Esophagus squamous epithelium (tissue), 5 donors: ENCODE results near the gene SLC7A8. TPM values are rescaled to one million over a fixed set of nuclear protein-coding genes. Genes with fewer than 3 reads are reported as not detected.

ENCODE experiments used
- DNase-seq: peaks from one replicate; lab custom pipeline; 2025; lab: John Stamatoyannopoulos, UW
- H3K27ac ChIP-seq, 4 donors: fragments of 200-600 bp; sonication (generic); one replicate each; pipeline ENCODE4 v1.5.1; 2016 to 2019; ENCODE audit warnings: mild to moderate bottlenecking in 1 of 4
- H3K27me3 ChIP-seq, 4 donors: fragments of 200-600 bp; sonication (generic); 1 replicate in 3 of 4; 2 replicates in 1 of 4; pipeline versions ENCODE4 v1.5.1 to v1.6.0; 2017 to 2021; ENCODE audit warnings: antibody characterized with exemption in 1 of 4
- H3K36me3 ChIP-seq, 3 donors: fragments of 200-600 bp; sonication (generic); one replicate each; pipeline ENCODE4 v1.5.1; 2016 to 2019
- H3K4me1 ChIP-seq, 3 donors: fragments of 200-600 bp; sonication (generic); one replicate each; pipeline ENCODE4 v1.5.1; 2017 to 2019
- H3K4me3 ChIP-seq, 4 donors: fragments of 200-600 bp; sonication (generic); 1 replicate in 3 of 4; 2 replicates in 1 of 4; pipeline ENCODE4 v1.5.1; 2016 to 2019; ENCODE audit warnings: mild to moderate bottlenecking in 2 of 4, moderate library complexity in 1 of 4
- H3K9me3 ChIP-seq, 3 donors: fragments of 200-600 bp; sonication (generic); one replicate each; pipeline ENCODE4 v1.5.1; 2016 to 2019
- POLR2A ChIP-seq, 4 donors: fragments of 450-650 bp; IDR thresholded peaks; one replicate each; pipeline ENCODE4 v1.6.1; 2017; ENCODE audit warnings: antibody characterized with exemption in 4 of 4, mild to moderate bottlenecking in 4 of 4, moderate library complexity in 3 of 4
- WGBS, 2 donors: methylation state at CpG; one replicate each; pipeline ENCODE4 v1.1.5; 2018; 5-methylcytosine and 5-hydroxymethylcytosine counted together
- intact Hi-C: fragments of 100-400 bp; cut with DNase I; formaldehyde crosslinking; loops from one replicate; pipeline ENCODE4 v1.15.0; 2022
- total RNA-seq, 4 donors: library from RNA; depleted of rRNA; stranded (reverse); fragments of >200 nt; gene quantifications; one replicate each; pipeline ENCODE4 v1.1.0, GENCODE V29; 2016
- TF ChIP-seq, protein P1 (sequence below), 6 experiments: fragments of 450-650 bp in 4 of 6; fragments of 200-600 bp in 2 of 6; sonication (generic) in 2 of 6; IDR thresholded peaks; one replicate each; pipeline ENCODE4 v1.5.1; 2016 to 2019; ENCODE audit warnings: antibody characterized with exemption in 6 of 6, mild to moderate bottlenecking in 4 of 6, moderate library complexity in 4 of 6
- donor health status: DM: yes; HTN: yes; CAD: no.

Gene SLC7A8
- total RNA-seq, 4 donors from 2014 or later: 22.2 to 58.0 (median 39.8) TPM

DNA sequence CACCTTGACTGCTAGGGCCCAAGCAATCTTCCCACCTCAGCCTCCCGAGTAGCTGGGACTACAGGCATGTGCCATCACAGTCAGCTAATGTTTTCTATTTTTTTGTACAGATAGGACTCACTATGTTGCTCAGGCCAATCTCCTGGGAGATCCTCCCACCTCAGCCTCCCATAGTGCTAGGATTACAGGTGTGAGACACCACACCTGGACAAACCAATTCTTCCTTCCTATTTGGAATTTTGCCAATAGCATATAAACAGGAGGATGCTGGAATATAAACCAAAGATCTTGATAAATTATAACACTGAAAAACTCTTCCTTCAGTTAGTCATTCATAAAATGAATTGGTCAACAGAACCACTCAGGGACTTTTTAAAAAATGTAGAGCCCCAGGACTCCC lies 96.9 kb downstream of the SLC7A8 start:
- Histone ChIP-seq H3K4me1 (peaks cover 0 to 15% (median 0%) of the 10 kb centered on the region in 3 donors), H3K27me3 (no peaks in the 10 kb centered on the region), H3K4me3 (no peak overlapping the region), H3K27ac (no peak overlapping the region), H3K9me3 (no peaks in the 10 kb centered on the region), H3K36me3 (peaks cover 27 to 100% (median 68%) of the 10 kb centered on the region in 3 donors)
- no peak for TF ChIP-seq POLR2A (IDR thresholded peaks at IDR 0.05)
- TF ChIP-seq, protein P1, sequence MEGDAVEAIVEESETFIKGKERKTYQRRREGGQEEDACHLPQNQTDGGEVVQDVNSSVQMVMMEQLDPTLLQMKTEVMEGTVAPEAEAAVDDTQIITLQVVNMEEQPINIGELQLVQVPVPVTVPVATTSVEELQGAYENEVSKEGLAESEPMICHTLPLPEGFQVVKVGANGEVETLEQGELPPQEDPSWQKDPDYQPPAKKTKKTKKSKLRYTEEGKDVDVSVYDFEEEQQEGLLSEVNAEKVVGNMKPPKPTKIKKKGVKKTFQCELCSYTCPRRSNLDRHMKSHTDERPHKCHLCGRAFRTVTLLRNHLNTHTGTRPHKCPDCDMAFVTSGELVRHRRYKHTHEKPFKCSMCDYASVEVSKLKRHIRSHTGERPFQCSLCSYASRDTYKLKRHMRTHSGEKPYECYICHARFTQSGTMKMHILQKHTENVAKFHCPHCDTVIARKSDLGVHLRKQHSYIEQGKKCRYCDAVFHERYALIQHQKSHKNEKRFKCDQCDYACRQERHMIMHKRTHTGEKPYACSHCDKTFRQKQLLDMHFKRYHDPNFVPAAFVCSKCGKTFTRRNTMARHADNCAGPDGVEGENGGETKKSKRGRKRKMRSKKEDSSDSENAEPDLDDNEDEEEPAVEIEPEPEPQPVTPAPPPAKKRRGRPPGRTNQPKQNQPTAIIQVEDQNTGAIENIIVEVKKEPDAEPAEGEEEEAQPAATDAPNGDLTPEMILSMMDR (IDR thresholded peaks at IDR 0.05): no peak
- intact Hi-C loops: no loop called here
- DNase-seq: no peak
- 100% methylated on average over 1 of the region's 1 CpG for WGBS, 2 donors

DNA sequence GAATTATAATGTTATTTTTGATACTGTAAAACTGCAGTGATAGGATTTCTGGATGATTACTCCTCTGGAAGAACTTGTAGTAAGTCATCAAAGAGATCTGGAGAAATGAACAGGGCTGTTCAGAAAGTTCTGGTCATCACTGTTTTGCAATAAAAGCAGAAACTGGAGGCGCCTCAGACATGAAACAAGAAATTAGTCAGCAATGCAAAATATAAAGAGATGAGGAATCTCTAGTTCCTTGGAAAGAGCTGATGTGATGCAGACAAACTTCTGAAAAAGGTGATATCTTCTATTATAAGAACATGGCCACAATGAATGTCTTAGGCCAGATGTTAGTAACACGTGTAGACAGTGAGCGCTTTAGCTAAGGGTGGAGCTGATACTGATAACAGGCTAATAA lies 98.0 kb downstream of the SLC7A8 start:
- intact Hi-C loops: no loop called here
- H3K27ac ChIP-seq: no peak overlapping the region
- no peaks in the 10 kb centered on the region for H3K9me3 ChIP-seq
- no peak overlapping the region for H3K4me3 ChIP-seq
- no peaks in the 10 kb centered on the region for H3K27me3 ChIP-seq
- peaks cover 23 to 100% (median 73%) of the 10 kb centered on the region in 3 donors for H3K36me3 ChIP-seq
- DNase-seq: no peak
- peaks cover 0 to 8% (median 0%) of the 10 kb centered on the region in 3 donors for H3K4me1 ChIP-seq
- TF ChIP-seq, protein P1 (IDR thresholded peaks at IDR 0.05): no peak
- no peak for TF ChIP-seq POLR2A (IDR thresholded peaks at IDR 0.05)
- 70 to 71% methylated on average over 3 of the region's 3 CpGs for WGBS, 2 donors

DNA sequence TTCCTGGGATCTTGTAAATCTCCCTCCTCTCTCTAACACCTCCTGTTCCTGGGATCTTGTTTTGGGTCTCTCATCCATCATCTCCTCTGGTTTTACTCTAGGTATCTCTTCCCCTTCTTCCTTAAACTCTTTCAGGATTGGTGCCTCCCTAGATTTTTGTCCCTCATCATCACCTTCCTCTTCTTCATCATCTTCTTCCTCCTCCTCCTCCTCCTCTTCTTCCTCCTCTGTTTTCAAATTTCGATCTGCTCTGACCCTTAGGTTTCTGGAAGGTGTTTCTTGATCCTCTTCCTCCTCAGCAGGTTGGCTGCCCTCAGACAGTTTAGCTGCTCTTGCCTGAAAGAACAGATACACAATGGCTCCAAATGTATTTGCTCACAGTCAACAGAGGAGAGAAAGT lies 103.0 kb downstream of the SLC7A8 start:
- H3K9me3 ChIP-seq: no peaks in the 10 kb centered on the region
- H3K27ac ChIP-seq: peak overlapping the region in 1 of 4 donors; percentile 81
- H3K4me3 ChIP-seq: no peak overlapping the region
- peaks cover 4 to 39% (median 17%) of the 10 kb centered on the region in 3 donors for H3K4me1 ChIP-seq
- WGBS, 2 donors: 67 to 81% methylated on average over 1 of the region's 1 CpG
- no peak for TF ChIP-seq POLR2A (IDR thresholded peaks at IDR 0.05)
- DNase-seq: no peak
- H3K36me3 ChIP-seq: peaks cover 18 to 100% (median 73%) of the 10 kb centered on the region in 3 donors
- intact Hi-C loops: no loop called here
- no peaks in the 10 kb centered on the region for H3K27me3 ChIP-seq

DNA sequence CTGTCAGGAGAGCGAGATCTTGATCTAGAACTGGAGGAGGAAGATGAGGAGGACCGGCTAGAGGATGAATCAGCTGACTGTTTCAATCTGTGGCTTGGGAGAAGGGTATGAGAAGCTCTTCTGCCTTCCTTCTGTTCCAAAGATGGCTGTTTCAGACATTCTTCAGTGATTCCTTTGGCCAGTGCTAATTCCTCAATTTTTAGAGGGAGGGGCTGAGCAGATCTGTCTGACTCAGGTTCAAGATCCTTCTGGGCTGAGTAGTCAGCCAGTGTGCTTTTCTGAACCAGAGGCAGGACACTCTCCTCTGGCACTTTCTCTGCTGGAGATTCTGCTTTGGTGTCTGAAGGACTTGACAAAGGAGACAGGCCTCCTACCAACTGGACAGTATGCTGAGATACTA lies 103.7 kb downstream of the SLC7A8 start:
- 89 to 100% methylated on average over 1 to 2 of the region's 2 CpGs for WGBS, 2 donors
- H3K36me3 ChIP-seq: peaks cover 17 to 100% (median 75%) of the 10 kb centered on the region in 3 donors
- H3K27ac ChIP-seq: peak overlapping the region; percentile 17 to 81 (median 78)

DNA sequence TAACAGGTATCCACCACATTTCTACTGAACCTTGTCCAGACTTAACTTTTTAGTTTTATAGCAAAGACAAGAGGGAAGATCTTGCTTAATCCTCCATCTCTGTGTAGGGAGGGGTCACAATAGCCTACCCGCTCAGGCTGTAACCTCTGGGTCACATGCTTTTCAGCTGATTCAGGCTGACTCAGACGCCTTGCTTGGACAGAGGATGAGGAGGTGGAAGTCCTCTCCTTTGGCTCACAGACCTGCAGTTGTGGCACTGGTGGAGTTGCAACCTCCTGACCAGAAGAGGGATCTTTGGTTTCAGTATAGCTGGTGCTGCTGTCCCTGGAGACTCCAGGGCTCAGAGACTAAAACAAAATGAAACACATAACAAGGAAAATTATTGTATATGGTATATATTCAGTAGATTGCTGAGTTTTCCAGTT lies 104.8 kb downstream of the SLC7A8 start:
- no peak for DNase-seq
- WGBS, 2 donors: 0 to 8% methylated on average over 2 of the region's 2 CpGs
- Histone ChIP-seq H3K9me3 (no peaks in the 10 kb centered on the region), H3K27ac (peak overlapping the region; percentile 17 to 81 (median 78)), H3K27me3 (no peaks in the 10 kb centered on the region), H3K4me3 (no peak overlapping the region), H3K4me1 (peaks cover 4 to 39% (median 17%) of the 10 kb centered on the region in 3 donors), H3K36me3 (peaks cover 17 to 100% (median 67%) of the 10 kb centered on the region in 3 donors)
- TF ChIP-seq POLR2A (IDR thresholded peaks at IDR 0.05): no peak
- TF ChIP-seq, protein P1 (IDR thresholded peaks at IDR 0.05): no peak
- intact Hi-C loops: no loop called here

More for the DNA sequence above, 103.7 kb downstream of the SLC7A8 start:
- H3K4me1 ChIP-seq: peaks cover 4 to 39% (median 17%) of the 10 kb centered on the region in 3 donors
- H3K27me3 ChIP-seq: no peaks in the 10 kb centered on the region
- DNase-seq: no peak
- no peaks in the 10 kb centered on the region for H3K9me3 ChIP-seq
- H3K4me3 ChIP-seq: no peak overlapping the region
- intact Hi-C loops: no loop called here
- TF ChIP-seq, protein P1 (IDR thresholded peaks at IDR 0.05): no peak
- no peak for TF ChIP-seq POLR2A (IDR thresholded peaks at IDR 0.05)
